ENCODE data around the gene RSRC2.

RSRC2 gene

GRCh38 chr12:122459211-122459610 is 67.5 kb downstream of the RSRC2 start:
- no peak overlapping the region for H3K4me3 ChIP-seq (ENCODE audit: low read depth, low read length)
- TF ChIP-seq POLR2A (IDR thresholded peaks at IDR 0.05; ENCODE audit: extremely low read depth, insufficient read length) (no peak), CTCF (IDR thresholded peaks at IDR 0.05; ENCODE audit: low read depth, low read length) (no peak), MYC (IDR thresholded peaks at IDR 0.05; ENCODE audit: low read depth, low read length) (no peak), MAX (IDR thresholded peaks at IDR 0.05; ENCODE audit: low read depth, low read length) (no peak)
- no peak for DNase-seq (ENCODE audit: low read depth)

DNA sequence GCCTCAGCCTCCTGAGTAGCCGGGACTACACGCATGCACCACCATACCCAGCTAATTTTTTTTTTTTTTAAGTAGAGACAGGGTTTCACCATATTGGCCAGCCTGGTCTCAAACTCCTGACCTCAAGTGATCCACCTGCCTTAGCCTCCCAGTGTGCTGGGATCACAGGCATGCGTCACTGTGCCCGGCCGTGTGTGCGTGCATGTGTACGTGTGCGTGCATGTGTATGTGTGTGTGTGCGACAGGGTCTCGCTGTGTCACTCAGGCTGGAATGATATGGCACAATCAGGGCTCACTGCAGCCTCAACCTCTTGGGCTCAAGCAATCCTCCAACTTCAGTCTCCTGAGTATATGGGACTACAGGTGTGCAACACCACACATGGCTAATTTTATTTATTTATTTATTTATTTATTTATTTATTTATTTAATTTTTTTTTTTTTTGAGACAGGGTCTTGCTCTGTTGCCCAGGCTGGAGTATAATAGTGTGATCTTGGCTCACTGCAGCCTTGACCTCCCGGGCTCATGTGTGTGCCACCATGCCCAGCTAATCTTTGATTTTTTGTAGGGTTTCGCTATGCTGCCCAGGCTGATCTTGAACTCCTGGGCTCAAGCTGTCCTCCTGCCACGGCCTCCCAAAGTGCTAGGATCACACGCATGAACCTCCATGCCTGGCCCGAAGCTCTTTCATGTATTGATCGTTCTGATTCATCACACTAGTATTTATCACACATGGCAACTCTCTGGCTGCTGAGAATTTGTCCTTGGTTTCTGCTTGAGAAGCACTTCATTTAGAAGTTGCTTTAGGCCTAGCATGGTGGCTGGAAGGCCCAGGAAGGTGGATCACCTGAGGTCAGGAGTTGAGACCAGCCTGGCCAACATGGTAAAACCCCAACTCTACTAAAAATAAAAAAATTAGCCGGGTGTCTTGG is 68.4 kb downstream of the RSRC2 start:
- DNase-seq (ENCODE audit: low read depth), result no peak
- TF ChIP-seq POLR2A (IDR thresholded peaks at IDR 0.05; ENCODE audit: extremely low read depth, insufficient read length), result no peak
- TF ChIP-seq MYC (IDR thresholded peaks at IDR 0.05; ENCODE audit: low read depth, low read length), result no peak
- no peak for TF ChIP-seq MAX (IDR thresholded peaks at IDR 0.05; ENCODE audit: low read depth, low read length)
- TF ChIP-seq CTCF (IDR thresholded peaks at IDR 0.05; ENCODE audit: low read depth, low read length), result no peak
- no peak overlapping the region for H3K4me3 ChIP-seq (ENCODE audit: low read depth, low read length)

GRCh38 chr12:122457627-122458026 is 69.1 kb downstream of the RSRC2 start:
- no peak for DNase-seq (ENCODE audit: low read depth)
- TF ChIP-seq MYC (IDR thresholded peaks at IDR 0.05; ENCODE audit: low read depth, low read length), result no peak
- no peak overlapping the region for H3K4me3 ChIP-seq (ENCODE audit: low read depth, low read length)

- TF ChIP-seq CTCF (IDR thresholded peaks at IDR 0.05; ENCODE audit: low read depth, low read length), result no peak
- TF ChIP-seq MYC (IDR thresholded peaks at IDR 0.05; ENCODE audit: low read depth, low read length), result no peak
- TF ChIP-seq MAX (IDR thresholded peaks at IDR 0.05; ENCODE audit: low read depth, low read length), result no peak
- TF ChIP-seq POLR2A (IDR thresholded peaks at IDR 0.05; ENCODE audit: extremely low read depth, insufficient read length), result no peak
- H3K4me3 ChIP-seq (ENCODE audit: low read depth, low read length), result no peak overlapping the region
- no peak for DNase-seq (ENCODE audit: low read depth)
Observed at GRCh38 chr12:122454739-122455138, 72.0 kb downstream of the RSRC2 start.

GRCh38 chr12:122454250-122454721 is 72.5 kb downstream of the RSRC2 start:
- TF ChIP-seq POLR2A (IDR thresholded peaks at IDR 0.05; ENCODE audit: extremely low read depth, insufficient read length), result no peak
- DNase-seq (ENCODE audit: low read depth), result no peak
- H3K4me3 ChIP-seq (ENCODE audit: low read depth, low read length), result no peak overlapping the region
